ENCODE measurements around the gene DGKI. TPM values are rescaled to one million over a fixed set of nuclear protein-coding genes. Genes with fewer than 3 reads are reported as not detected.
A peak's percentile ranks its signal among the peaks of the same experiment; 100 is the strongest.

DGKI gene
- total RNA-seq (2014; rRNA removed; shearing (Covaris generic)) (not detected in 2 replicates), total RNA-seq (2022) (0.46 and 0.55 TPM in 2 replicates), Bru-seq, nascent RNA (percentile 17 among the genes with signal in this experiment), BruChase-seq, experiment 1, labeled RNA remaining after a 6-hour chase (percentile 18 among the genes with signal in this experiment), BruChase-seq, experiment 2, labeled RNA remaining after a 2-hour chase (percentile 19 among the genes with signal in this experiment)
- long read RNA-seq, result 0 reads

GRCh38 chr7:137846827-137847567 is at the start of gene DGKI:
TSS of gene DGKI (minus strand) at chr7:137846974.
- intact Hi-C loops (cut with micrococcal nuclease; ENCODE audit: unreplicated experiment), result no loop called here
- POLR2A ChIA-PET, result no interaction called here
- no peaks in the 10 kb centered on the region for H3K9me3 ChIP-seq (ENCODE audit: low read length)

DNA sequence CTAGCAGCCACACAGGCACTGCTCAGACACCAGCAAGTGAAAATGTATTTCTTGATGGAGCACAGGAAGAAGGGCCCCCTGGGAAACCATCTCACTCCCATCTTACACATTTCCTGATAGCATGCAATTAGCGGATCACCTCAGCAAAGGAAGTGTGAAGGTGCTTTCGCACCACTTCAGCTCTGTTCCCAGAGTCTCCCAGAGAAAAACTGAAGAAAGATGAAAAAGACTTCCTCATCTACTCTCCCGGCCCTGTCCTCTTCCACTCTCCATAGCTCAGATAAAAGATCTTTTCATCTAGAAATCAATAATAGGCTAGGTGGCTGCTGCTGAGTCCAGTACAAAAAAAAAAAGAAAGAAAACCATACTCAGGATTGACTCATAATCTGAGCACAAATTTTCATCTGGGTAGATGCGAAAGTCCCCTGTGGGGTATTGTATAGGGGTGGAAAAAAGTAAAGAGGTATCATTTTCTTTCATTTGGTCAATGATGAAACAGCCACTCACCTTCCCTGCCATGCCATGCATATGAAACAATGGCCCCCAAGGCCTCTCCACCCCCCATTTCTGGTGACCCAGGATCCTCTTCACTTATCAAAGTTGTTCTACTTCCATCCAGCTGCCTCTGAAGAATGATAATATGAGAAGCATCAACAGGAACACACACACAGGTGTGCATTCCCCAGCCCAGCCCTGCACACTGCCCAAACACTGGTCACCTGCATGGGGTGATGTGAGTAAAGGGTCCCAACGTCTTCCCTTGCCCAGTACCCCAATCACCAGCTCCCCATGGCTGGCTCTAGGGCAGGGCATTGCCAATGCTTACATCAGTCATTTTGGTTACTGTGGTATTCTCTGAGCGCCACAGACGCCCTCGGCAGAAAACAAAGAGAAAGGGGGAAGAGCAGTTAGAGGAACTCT is 48.8 kb upstream of the DGKI start:
- Histone ChIP-seq H3K4me3 (ENCODE audit: low read depth, low read length, poor library complexity, severe bottlenecking) (no peak overlapping the region), H3K9me3 (ENCODE audit: low read length) (no peaks in the 10 kb centered on the region), H4K20me1 (ENCODE audit: insufficient read depth, low read length) (no peaks in the 10 kb centered on the region), H3K27ac (ENCODE audit: low read depth, low read length, poor library complexity, severe bottlenecking) (no peak overlapping the region), H2AFZ (ENCODE audit: low read length) (no peak overlapping the region), H3K4me2 (ENCODE audit: low read length) (no peak overlapping the region), H3K4me1 (ENCODE audit: insufficient read depth, low read length, poor library complexity, severe bottlenecking) (peaks cover 16% of the 10 kb centered on the region), H3K9me2 (ENCODE audit: insufficient read depth, low read length) (no peaks in the 10 kb centered on the region), H3K79me2 (ENCODE audit: insufficient read depth, low read depth, low read length) (no peaks in the 10 kb centered on the region), H3K36me3 (ENCODE audit: insufficient read depth, low read length) (peaks cover 55% of the 10 kb centered on the region)
- no TSS peak for BruUV-seq (replicated peaks)
- no peak for TF ChIP-seq EZH2phosphoT487 (IDR thresholded peaks at IDR 0.05; ENCODE audit: borderline replicate concordance, low read depth, low read length)
- no peak for TF ChIP-seq CTCF (conservative IDR thresholded peaks at IDR 0.05; ENCODE audit: low read length)
- ChIA-PET CTCF (ENCODE audit: unreplicated experiment) (no interaction called here), POLR2A (interaction anchor here (1.0 kb wide), 1 partner anchor 108 kb away, joined by 3 read pairs; no protein-coding TSS in a partner anchor)
- intact Hi-C loops (cut with micrococcal nuclease; ENCODE audit: unreplicated experiment), result no loop called here
- DNase-seq (ENCODE audit: low spot score), result no peak

More at GRCh38 chr7:137846827-137847567, at the start of gene DGKI:
- H3K27ac ChIP-seq (ENCODE audit: low read depth, low read length, poor library complexity, severe bottlenecking), result no peak within 1 kb of the TSS
- H3K9me2 ChIP-seq (ENCODE audit: insufficient read depth, low read length), result no peaks in the 10 kb centered on the region
- no peaks in the 10 kb centered on the region for H3K36me3 ChIP-seq (ENCODE audit: insufficient read depth, low read length)
- no TSS peak for BruUV-seq (replicated peaks)
- no peaks in the 10 kb centered on the region for H3K4me1 ChIP-seq (ENCODE audit: insufficient read depth, low read length, poor library complexity, severe bottlenecking)
- H3K79me2 ChIP-seq (ENCODE audit: insufficient read depth, low read depth, low read length), result no peaks in the 10 kb centered on the region
- TF ChIP-seq CTCF (conservative IDR thresholded peaks at IDR 0.05; ENCODE audit: low read length), result no peak
- TF ChIP-seq EZH2phosphoT487 (IDR thresholded peaks at IDR 0.05; ENCODE audit: borderline replicate concordance, low read depth, low read length), result no peak
- no peak within 1 kb of the TSS for H2AFZ ChIP-seq (ENCODE audit: low read length)
- H4K20me1 ChIP-seq (ENCODE audit: insufficient read depth, low read length), result no peaks in the 10 kb centered on the region
- no peak within 1 kb of the TSS for H3K4me3 ChIP-seq (ENCODE audit: low read depth, low read length, poor library complexity, severe bottlenecking)
- no peak for DNase-seq (ENCODE audit: low spot score)
- H3K4me2 ChIP-seq (ENCODE audit: low read length), result no peak within 1 kb of the TSS
- CTCF ChIA-PET (ENCODE audit: unreplicated experiment), result no interaction called here
